Natural killer cell treated with Interleukin-12 subunit alpha and Interleukin-12 subunit beta and Interleukin-15 and Interleukin-18, amount 100 ng/mL, for 72 hours (primary cell): ENCODE measurements around the gene ACOX3. TPM values are rescaled to one million over a fixed set of nuclear protein-coding genes. Genes with fewer than 3 reads are reported as not detected.
"Not testable (repeated sequence)": the region's sequence is repeated elsewhere in the genome, so short reads cannot be mapped to it uniquely, and the experiment has no call there.

ENCODE experiments used
- ATAC-seq, 2 donors: fragments of 150-1000 bp; cut with Tn5 transposase in 1 of 2; sonication (Bioruptor Pico), chemical (Tn5 transposase) in 1 of 2; 2 replicates each; pipeline ENCODE4 v1.10.0; 2021
- DNase-seq: peaks from one replicate; pipeline ENCODE4 v3.0.0; 2022; ENCODE audit warnings: low spot score
- H3K27ac Mint-ChIP-seq, 2 donors: 1 replicate in 1 of 2; 2 replicates in 1 of 2; pipeline ENCODE4 v1.8.0; 2022; ENCODE audit warnings: mixed read lengths in 2 of 2, mild to moderate bottlenecking in 1 of 2, moderate library complexity in 1 of 2
- H3K27me3 Mint-ChIP-seq, 2 donors: 1 replicate in 1 of 2; 2 replicates in 1 of 2; pipeline ENCODE4 v1.8.0; 2022; ENCODE audit warnings: mixed read lengths in 2 of 2
- H3K36me3 Mint-ChIP-seq: one replicate; pipeline ENCODE4 v1.8.0; 2022; ENCODE audit warnings: mixed read lengths
- H3K4me1 Mint-ChIP-seq, 2 donors: 1 replicate in 1 of 2; 2 replicates in 1 of 2; pipeline ENCODE4 v1.8.0; 2022; ENCODE audit warnings: low read depth in 2 of 2, mixed read lengths in 2 of 2, mild to moderate bottlenecking in 1 of 2
- H3K4me3 Mint-ChIP-seq: one replicate; pipeline ENCODE4 v1.8.0; 2022; ENCODE audit warnings: mixed read lengths
- H3K9me3 Mint-ChIP-seq: 2 replicates; pipeline ENCODE4 v1.8.0; 2022; ENCODE audit warnings: mixed read lengths
- total RNA-seq, 2 donors: library from RNA; stranded (reverse); gene quantifications; one replicate each; pipeline ENCODE4 v1.2.3, GENCODE V29; 2022

ACOX3 gene
- total RNA-seq, 2 donors from 2014 or later = 19.9 to 22.2 TPM

- Mint-ChIP-seq H3K27ac (peak overlapping the region; percentile 71 to 87), H3K4me1 (peaks cover 35 to 36% of the 10 kb centered on the region in 2 donors), H3K36me3 (no peaks in the 10 kb centered on the region), H3K27me3 (no peaks in the 10 kb centered on the region), H3K4me3 (peak overlapping the region; percentile 79), H3K9me3 (no peaks in the 10 kb centered on the region)
- DNase-seq = peak; percentile 26
- ATAC-seq = no peak
Measured at GRCh38 chr4:8434251-8435073, 6.1 kb downstream of the ACOX3 start.

DNA sequence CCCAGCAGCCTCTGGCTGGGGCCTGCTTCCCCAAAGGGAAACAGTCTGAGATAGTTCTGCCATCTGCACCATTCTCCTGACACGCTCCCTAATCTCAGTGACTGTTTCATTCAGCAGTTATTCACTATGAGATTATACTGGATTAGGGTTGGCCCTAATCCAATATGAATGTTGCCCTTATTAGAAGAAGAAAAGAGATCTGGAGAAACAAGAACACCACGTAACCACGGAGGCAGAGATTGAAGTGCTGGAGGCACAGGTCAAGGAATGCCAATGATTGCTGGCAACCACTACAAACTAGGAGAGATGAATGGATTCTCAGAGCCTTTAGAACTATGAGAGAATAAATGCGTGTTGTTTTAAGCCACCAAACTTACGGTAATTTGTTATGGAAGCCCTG, 7.4 kb downstream of the ACOX3 start:
- Mint-ChIP-seq H3K9me3 (no peaks in the 10 kb centered on the region), H3K27ac (no peak overlapping the region), H3K27me3 (no peaks in the 10 kb centered on the region), H3K4me3 (no peak overlapping the region), H3K4me1 (peaks cover 38 to 39% of the 10 kb centered on the region in 2 donors), H3K36me3 (no peaks in the 10 kb centered on the region)
- no peak for ATAC-seq
- DNase-seq = no peak

- H3K27me3 Mint-ChIP-seq = no peaks in the 10 kb centered on the region
- H3K27ac Mint-ChIP-seq = no peak overlapping the region
- DNase-seq (peak; percentile 51), ATAC-seq (no peak)
- H3K4me1 Mint-ChIP-seq = peaks cover 37 to 41% of the 10 kb centered on the region in 2 donors
- H3K36me3 Mint-ChIP-seq = no peaks in the 10 kb centered on the region
- H3K4me3 Mint-ChIP-seq = no peak overlapping the region
- no peaks in the 10 kb centered on the region for H3K9me3 Mint-ChIP-seq
Measured at GRCh38 chr4:8431553-8431952, 9.0 kb downstream of the ACOX3 start.

GRCh38 chr4:8428288-8429097, 12.0 kb downstream of the ACOX3 start:
- Mint-ChIP-seq H3K27me3 (no peaks in the 10 kb centered on the region), H3K36me3 (no peaks in the 10 kb centered on the region), H3K9me3 (no peaks in the 10 kb centered on the region), H3K27ac (peak overlapping the region; percentile 77 to 87), H3K4me3 (peak overlapping the region; percentile 94), H3K4me1 (peaks cover 26 to 27% of the 10 kb centered on the region in 2 donors)
- ATAC-seq = peak; percentile 99
- DNase-seq = peak; percentile 90

DNA sequence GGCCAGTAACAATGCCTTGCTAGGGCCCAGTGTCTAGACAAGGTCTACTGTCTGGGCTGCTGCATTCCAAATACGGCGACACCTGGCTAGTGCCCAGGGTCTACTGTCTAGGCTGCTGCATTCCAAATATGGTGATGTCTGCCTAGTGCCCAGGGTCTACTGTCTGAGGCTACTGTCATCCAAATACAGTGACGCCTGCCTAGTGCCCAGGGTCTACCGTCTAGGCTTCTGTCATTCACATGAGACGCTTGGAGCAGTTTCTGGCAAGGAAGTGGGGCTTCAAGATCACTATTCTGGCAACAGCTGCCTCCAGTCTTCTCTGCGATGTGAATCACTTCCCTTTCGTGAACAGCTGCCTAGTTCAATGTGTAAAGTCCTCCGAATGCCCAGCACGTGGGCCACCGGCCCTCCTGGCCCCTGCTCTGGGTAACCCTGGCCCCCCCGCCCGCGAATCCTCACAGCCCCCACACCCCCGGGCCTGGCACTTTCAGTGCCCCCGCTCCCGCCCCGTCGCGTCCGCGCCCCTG, 12.7 kb downstream of the ACOX3 start:
- Mint-ChIP-seq H3K36me3 (no peaks in the 10 kb centered on the region), H3K4me1 (peaks cover 23 to 27% of the 10 kb centered on the region in 2 donors), H3K27me3 (no peaks in the 10 kb centered on the region), H3K9me3 (no peaks in the 10 kb centered on the region), H3K4me3 (peak overlapping the region; percentile 94), H3K27ac (peak overlapping the region; percentile 77 to 87)
- DNase-seq (peak; percentile 60), ATAC-seq (peak; percentile 34 to 45)

DNA sequence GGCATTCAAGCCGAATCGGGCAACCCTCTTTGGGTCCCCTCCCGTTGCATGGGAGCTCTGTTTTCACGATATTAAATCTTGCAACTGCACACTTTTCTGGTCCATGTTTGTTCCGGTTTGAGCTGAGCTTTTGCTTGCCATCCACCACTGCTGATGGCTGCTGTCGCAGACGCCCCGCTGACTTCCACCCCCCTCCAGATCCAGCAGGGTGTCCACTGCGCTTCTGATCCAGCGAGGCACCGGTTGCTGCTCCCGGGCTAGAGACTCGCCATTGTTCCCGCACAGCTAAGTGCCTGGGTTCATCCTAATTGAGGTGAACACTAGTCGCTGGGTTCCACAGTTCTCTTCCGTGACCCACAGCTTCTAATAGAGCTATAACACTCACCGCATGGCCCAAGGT, 13.3 kb downstream of the ACOX3 start:
- peak; percentile 48 for DNase-seq
- H3K27ac Mint-ChIP-seq = no peak overlapping the region
- H3K36me3 Mint-ChIP-seq = no peaks in the 10 kb centered on the region
- H3K27me3 Mint-ChIP-seq = no peaks in the 10 kb centered on the region
- peak overlapping the region; percentile 94 for H3K4me3 Mint-ChIP-seq
- ATAC-seq = no peak
- no peaks in the 10 kb centered on the region for H3K9me3 Mint-ChIP-seq
- H3K4me1 Mint-ChIP-seq = peaks cover 23 to 27% of the 10 kb centered on the region in 2 donors

DNA sequence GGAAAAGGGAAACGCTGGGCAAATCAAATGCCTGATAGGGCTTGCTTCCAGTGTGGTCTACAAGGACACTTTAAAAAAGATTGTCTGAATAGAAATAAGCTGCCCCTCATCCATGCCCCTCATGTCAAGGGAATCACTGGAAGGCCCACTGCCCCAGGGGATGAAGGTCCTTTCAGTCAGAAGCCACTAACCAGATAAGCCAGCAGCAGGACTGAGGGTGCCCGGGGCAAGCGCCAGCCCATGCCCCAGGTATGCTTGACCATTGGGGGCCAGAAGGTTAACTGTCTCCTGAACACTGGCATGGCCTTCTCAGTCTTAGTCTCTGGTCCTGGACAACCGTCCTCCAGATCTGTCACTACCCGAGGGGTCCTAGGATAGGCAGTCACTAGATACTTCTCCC, 17.7 kb downstream of the ACOX3 start:
- Mint-ChIP-seq H3K27me3 (no peaks in the 10 kb centered on the region), H3K36me3 (no peaks in the 10 kb centered on the region), H3K4me1 (peaks cover 17 to 38% of the 10 kb centered on the region in 2 donors), H3K27ac (no peak overlapping the region), H3K4me3 (no peak overlapping the region), H3K9me3 (no peaks in the 10 kb centered on the region)
- ATAC-seq (no peak), DNase-seq (peak; percentile 18)

DNA sequence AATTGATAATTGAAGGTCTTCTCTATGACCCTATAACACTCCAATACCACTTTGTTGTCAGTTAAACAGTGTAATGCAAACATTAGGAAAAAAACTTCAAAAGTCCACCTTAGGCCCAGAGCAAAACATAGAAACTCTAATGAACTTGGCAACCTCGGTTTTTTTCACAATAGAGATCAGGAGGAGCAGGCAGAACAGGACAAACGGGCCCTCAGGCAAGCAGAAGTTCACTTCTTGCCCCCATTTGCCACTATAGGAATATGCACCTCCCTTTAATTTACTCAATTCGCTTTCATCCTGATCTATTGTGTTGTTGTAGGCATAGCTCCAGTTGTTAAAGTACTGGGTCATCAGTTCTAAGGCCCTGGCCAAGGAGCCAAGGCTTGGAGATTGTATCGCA, 18.2 kb downstream of the ACOX3 start:
- no peak overlapping the region for H3K27ac Mint-ChIP-seq
- no peak for ATAC-seq
- no peak overlapping the region for H3K4me3 Mint-ChIP-seq

DNA sequence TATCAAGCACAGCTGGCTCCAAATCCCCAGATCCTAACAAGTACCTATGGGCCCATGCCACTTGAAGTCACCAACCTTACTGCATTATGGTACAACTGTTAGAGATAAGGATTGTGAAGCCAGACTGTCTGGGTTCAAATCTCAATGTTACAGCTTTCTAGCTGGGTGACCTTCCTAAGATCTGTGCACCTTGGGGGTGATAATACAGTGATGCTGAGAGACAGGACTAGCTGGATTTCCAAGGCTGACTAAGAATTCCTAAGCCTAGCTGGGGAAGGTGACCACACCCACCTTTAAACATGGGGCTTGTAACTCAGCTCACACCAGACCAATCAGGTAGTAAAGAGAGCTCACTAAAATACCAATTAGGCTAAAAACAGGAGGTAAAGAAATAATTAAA, 20.4 kb downstream of the ACOX3 start:
- DNase-seq = peak; percentile 8
- not testable (repeated sequence) for ATAC-seq, H3K27me3 Mint-ChIP-seq, H3K36me3 Mint-ChIP-seq, H3K9me3 Mint-ChIP-seq
- Mint-ChIP-seq H3K4me3 (peak overlapping the region; percentile 39), H3K27ac (peak overlapping the region; percentile 76 to 83), H3K4me1 (peaks cover 13 to 26% of the 10 kb centered on the region in 2 donors)

More for the DNA sequence above, 18.2 kb downstream of the ACOX3 start:
- H3K4me1 Mint-ChIP-seq = peaks cover 19 to 39% of the 10 kb centered on the region in 2 donors
- DNase-seq = no peak
- H3K27me3 Mint-ChIP-seq = no peaks in the 10 kb centered on the region
- H3K36me3 Mint-ChIP-seq = no peaks in the 10 kb centered on the region
- no peaks in the 10 kb centered on the region for H3K9me3 Mint-ChIP-seq

GRCh38 chr4:8419222-8420041, 21.1 kb downstream of the ACOX3 start:
- H3K27me3 Mint-ChIP-seq = no peaks in the 10 kb centered on the region
- peaks cover 19 to 33% of the 10 kb centered on the region in 2 donors for H3K4me1 Mint-ChIP-seq
- peak overlapping the region; percentile 39 for H3K4me3 Mint-ChIP-seq
- peak; percentile 94 to 98 for ATAC-seq
- H3K36me3 Mint-ChIP-seq = peaks cover 2% of the 10 kb centered on the region
- H3K9me3 Mint-ChIP-seq = no peaks in the 10 kb centered on the region
- peak overlapping the region; percentile 76 to 83 for H3K27ac Mint-ChIP-seq
- peak; percentile 72 for DNase-seq

DNA sequence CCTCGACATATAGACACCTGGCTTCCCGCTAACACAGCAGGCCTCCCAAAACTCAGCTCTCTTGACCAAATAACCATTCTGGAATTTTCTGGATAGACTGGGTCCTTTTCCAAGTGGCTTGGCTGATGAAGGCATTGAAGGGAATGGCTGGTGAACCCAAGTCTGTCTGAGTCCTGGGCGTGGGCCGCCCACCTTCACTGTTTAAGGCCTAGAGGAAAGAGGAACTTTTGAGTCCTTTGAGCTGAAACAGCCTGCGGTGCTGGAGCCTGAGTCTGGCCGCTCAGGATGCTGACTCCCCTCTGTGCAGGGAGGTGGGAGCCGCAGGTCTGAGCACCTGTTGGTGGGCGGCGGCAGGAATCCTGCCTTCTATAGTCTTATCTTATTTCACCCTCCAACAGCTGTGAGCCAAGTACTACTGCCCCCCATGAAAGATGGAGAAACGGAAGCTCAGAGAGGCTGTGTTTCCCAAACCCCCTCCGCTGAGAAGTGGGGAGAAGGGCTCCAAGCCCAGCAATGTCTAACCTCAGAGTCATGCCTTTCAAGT, 23.4 kb downstream of the ACOX3 start:
- peaks cover 29 to 43% of the 10 kb centered on the region in 2 donors for H3K4me1 Mint-ChIP-seq
- peak overlapping the region; percentile 8 to 9 for H3K27ac Mint-ChIP-seq
- no peak for ATAC-seq
- H3K4me3 Mint-ChIP-seq = no peak overlapping the region
- peak; percentile 20 for DNase-seq
- no peaks in the 10 kb centered on the region for H3K9me3 Mint-ChIP-seq
- H3K27me3 Mint-ChIP-seq = no peaks in the 10 kb centered on the region
- H3K36me3 Mint-ChIP-seq = peaks cover 10% of the 10 kb centered on the region

GRCh38 chr4:8414377-8414776, 26.1 kb downstream of the ACOX3 start:
- Mint-ChIP-seq H3K27me3 (no peaks in the 10 kb centered on the region), H3K27ac (peak overlapping the region; percentile 48 to 53), H3K36me3 (peaks cover 12% of the 10 kb centered on the region), H3K4me3 (peak overlapping the region; percentile 21), H3K4me1 (peaks cover 33 to 42% of the 10 kb centered on the region in 2 donors), H3K9me3 (no peaks in the 10 kb centered on the region)
- ATAC-seq = no peak
- peak; percentile 53 for DNase-seq

DNA sequence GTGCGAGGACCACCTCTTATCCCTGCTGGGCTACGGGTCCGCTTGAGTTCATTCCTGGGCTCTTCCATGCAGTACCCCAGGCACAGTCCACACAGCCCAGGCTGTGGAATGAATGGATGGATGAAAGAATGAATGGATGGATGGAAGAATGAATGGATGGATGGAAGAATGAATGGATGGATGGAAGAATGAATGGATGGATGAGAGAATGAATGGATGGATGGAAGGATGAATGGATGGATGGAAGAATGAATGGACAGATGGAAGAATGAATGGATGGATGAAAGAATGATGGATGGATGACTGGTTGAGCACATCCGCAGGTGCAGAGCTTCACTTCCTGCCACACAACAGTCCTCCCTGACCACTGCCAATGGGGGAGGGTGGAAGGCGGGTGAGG, 28.2 kb downstream of the ACOX3 start:
- no peaks in the 10 kb centered on the region for H3K27me3 Mint-ChIP-seq
- no peaks in the 10 kb centered on the region for H3K9me3 Mint-ChIP-seq
- H3K36me3 Mint-ChIP-seq = peaks cover 12% of the 10 kb centered on the region
- no peak overlapping the region for H3K27ac Mint-ChIP-seq
- H3K4me1 Mint-ChIP-seq = peaks cover 32 to 36% of the 10 kb centered on the region in 2 donors
- DNase-seq (peak; percentile 34), ATAC-seq (no peak)
- peak overlapping the region; percentile 34 for H3K4me3 Mint-ChIP-seq
